HG02973 (cell line): ENCODE measurements around the gene ZFYVE26.

Source experiments
- ATAC-seq: cut with Tn5 transposase; IDR thresholded peaks from one replicate; pipeline ENCODE4 v1.9.1; 2021; ENCODE audit warnings: moderate library complexity; ENCODE audit not compliant: unreplicated experiment

ZFYVE26 gene

GRCh38 chr14:67817750-67818438, 1.5 kb upstream of the ZFYVE26 start:
- ATAC-seq = no peak

GRCh38 chr14:67815573-67816225, 691 bp downstream of the ZFYVE26 start:
- ATAC-seq = no peak

- ATAC-seq = no peak
Measured at GRCh38 chr14:67814821-67815220, 1.6 kb downstream of the ZFYVE26 start.

- no peak for ATAC-seq
Measured at GRCh38 chr14:67806246-67806645, 10.1 kb downstream of the ZFYVE26 start.

- no peak for ATAC-seq
Measured at GRCh38 chr14:67800743-67801142, 15.6 kb downstream of the ZFYVE26 start.

GRCh38 chr14:67798731-67799130, 17.7 kb downstream of the ZFYVE26 start:
- no peak for ATAC-seq

- ATAC-seq = no peak
Measured at GRCh38 chr14:67787673-67788072, 28.7 kb downstream of the ZFYVE26 start.

GRCh38 chr14:67785270-67786109, 30.9 kb downstream of the ZFYVE26 start:
- ATAC-seq = no peak

GRCh38 chr14:67784244-67784823, 32.1 kb downstream of the ZFYVE26 start:
- no peak for ATAC-seq

- no peak for ATAC-seq
Measured at GRCh38 chr14:67782090-67782489, 34.3 kb downstream of the ZFYVE26 start.

GRCh38 chr14:67778792-67779191, 37.6 kb downstream of the ZFYVE26 start:
- no peak for ATAC-seq

- ATAC-seq = no peak
Measured at GRCh38 chr14:67776653-67777322, 39.6 kb downstream of the ZFYVE26 start.

- no peak for ATAC-seq
Measured at GRCh38 chr14:67773844-67774377, 42.5 kb downstream of the ZFYVE26 start.

GRCh38 chr14:67768219-67768618, 48.2 kb downstream of the ZFYVE26 start:
- ATAC-seq = no peak

GRCh38 chr14:67766035-67766680, 50.2 kb downstream of the ZFYVE26 start:
- no peak for ATAC-seq

- ATAC-seq = no peak
Measured at GRCh38 chr14:67765192-67765834, 51.1 kb downstream of the ZFYVE26 start.

GRCh38 chr14:67764496-67764895, 51.9 kb downstream of the ZFYVE26 start:
- no peak for ATAC-seq

- ATAC-seq = no peak
Measured at GRCh38 chr14:67763158-67763822, 53.1 kb downstream of the ZFYVE26 start.

GRCh38 chr14:67762051-67762450, 54.3 kb downstream of the ZFYVE26 start:
- no peak for ATAC-seq
